Colonic mucosa (tissue), 4 donors: Measurements from ENCODE around the gene ARHGAP8. TPM values are rescaled to one million over a fixed set of nuclear protein-coding genes. Genes with fewer than 3 reads are reported as not detected.

Experiments used
- DNase-seq: peaks from one replicate; pipeline ENCODE4 v3.0.0-alpha.2; 2020
- H3K27ac ChIP-seq: fragments of 200-600 bp; one replicate; pipeline ENCODE4 v1.8.0; 2021
- H3K27me3 ChIP-seq: fragments of 200-600 bp; one replicate; pipeline ENCODE4 v1.8.0; 2021
- H3K36me3 ChIP-seq: fragments of 200-600 bp; one replicate; pipeline ENCODE4 v1.8.0; 2021
- H3K4me1 ChIP-seq: fragments of 200-600 bp; one replicate; pipeline ENCODE4 v1.8.0; 2021; ENCODE audit warnings: mild to moderate bottlenecking
- H3K4me3 ChIP-seq: fragments of 200-600 bp; one replicate; pipeline ENCODE4 v1.8.0; 2021
- H3K9ac ChIP-seq, 2 donors: one replicate each; pipeline ENCODE4 v1.7.0; 2013; ENCODE audit warnings: control low read depth in 2 of 2, low read depth in 2 of 2, low read length in 2 of 2
- H3K9me3 ChIP-seq: fragments of 200-600 bp; one replicate; pipeline ENCODE4 v1.8.0; 2021
- intact Hi-C: fragments of 100-400 bp; cut with DNase I; formaldehyde crosslinking; loops from one replicate; pipeline ENCODE4 v1.14.1; 2022
- total RNA-seq, 2 donors: library from RNA; stranded (reverse); fragmentation: NEBNext Ultra II Directional in 1 of 2; extraction: Animal tissue kit (Norgen Biotek cat#: 25700) in 1 of 2; gene quantifications; one replicate each; pipeline ENCODE4 v1.2.1, GENCODE V29; 2021
- TF ChIP-seq, protein P1 (sequence below): fragments of 200-600 bp; IDR thresholded peaks from one replicate; pipeline ENCODE4 v1.8.0; 2022; ENCODE audit warnings: antibody characterized with exemption, mild to moderate bottlenecking
- donor health status: healthy.
- donor health status: DM: no; HTN: no; CAD: no.
- donor health status: DM: no; HTN: no; CAD: no.

ARHGAP8 gene
- total RNA-seq, 2 donors from 2014 or later = 38.4 to 69.9 TPM

DNA sequence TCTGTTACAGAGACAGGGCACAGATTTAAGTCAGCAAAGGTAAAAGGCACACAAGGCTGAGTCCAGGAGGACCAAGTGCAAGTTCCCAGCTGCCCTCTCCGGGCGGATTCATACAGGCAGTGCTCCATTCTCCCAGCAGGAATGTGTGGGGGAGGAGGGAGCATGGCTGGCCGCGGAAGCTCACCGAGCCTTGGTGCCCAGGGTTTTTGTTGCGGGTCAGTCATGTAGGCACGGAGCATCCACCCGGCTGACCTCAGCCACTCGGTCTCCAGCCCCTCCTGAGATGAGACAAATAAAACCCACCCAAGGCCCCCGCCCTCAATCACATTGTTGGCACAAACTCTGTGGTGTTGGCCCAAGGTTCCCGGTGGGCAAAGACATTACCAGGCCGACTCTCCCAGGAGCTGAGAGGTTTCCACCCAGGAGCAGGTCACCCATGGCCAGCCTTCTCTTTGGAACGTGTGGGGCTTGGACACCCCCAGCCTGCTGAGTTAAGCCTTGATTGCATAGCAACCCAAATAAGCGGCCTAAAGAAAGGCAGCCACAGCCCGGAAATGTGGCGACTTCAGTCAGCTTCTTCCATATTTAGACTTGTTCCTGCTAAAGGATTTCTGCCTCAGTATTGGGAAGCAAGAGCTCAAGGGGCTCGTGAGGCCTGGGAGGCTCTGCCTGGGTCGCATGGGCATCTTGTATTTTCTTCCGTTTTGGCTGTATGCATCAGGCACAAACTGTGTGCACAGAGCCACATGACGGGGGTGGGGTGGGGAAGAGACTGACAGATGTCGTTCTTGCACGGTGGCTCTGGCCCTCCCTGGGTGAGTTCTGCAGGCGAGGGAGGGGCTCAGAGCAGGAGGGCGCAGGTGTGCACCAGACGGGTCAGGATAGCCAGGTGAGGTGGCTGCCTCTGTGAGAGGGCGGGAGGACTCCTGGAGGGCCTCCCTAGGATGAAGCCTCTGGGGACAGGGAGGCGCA is 63.0 kb downstream of the ARHGAP8 start:
- H3K4me1 ChIP-seq = no peaks in the 10 kb centered on the region
- H3K27me3 ChIP-seq = no peaks in the 10 kb centered on the region
- DNase-seq = no peak
- H3K27ac ChIP-seq = no peak overlapping the region
- no peaks in the 10 kb centered on the region for H3K36me3 ChIP-seq
- no peak overlapping the region for H3K4me3 ChIP-seq
- TF ChIP-seq, protein P1, sequence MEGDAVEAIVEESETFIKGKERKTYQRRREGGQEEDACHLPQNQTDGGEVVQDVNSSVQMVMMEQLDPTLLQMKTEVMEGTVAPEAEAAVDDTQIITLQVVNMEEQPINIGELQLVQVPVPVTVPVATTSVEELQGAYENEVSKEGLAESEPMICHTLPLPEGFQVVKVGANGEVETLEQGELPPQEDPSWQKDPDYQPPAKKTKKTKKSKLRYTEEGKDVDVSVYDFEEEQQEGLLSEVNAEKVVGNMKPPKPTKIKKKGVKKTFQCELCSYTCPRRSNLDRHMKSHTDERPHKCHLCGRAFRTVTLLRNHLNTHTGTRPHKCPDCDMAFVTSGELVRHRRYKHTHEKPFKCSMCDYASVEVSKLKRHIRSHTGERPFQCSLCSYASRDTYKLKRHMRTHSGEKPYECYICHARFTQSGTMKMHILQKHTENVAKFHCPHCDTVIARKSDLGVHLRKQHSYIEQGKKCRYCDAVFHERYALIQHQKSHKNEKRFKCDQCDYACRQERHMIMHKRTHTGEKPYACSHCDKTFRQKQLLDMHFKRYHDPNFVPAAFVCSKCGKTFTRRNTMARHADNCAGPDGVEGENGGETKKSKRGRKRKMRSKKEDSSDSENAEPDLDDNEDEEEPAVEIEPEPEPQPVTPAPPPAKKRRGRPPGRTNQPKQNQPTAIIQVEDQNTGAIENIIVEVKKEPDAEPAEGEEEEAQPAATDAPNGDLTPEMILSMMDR = no peak
- no peaks in the 10 kb centered on the region for H3K9me3 ChIP-seq
- no peak overlapping the region for H3K9ac ChIP-seq
- intact Hi-C loops = no loop called here

DNA sequence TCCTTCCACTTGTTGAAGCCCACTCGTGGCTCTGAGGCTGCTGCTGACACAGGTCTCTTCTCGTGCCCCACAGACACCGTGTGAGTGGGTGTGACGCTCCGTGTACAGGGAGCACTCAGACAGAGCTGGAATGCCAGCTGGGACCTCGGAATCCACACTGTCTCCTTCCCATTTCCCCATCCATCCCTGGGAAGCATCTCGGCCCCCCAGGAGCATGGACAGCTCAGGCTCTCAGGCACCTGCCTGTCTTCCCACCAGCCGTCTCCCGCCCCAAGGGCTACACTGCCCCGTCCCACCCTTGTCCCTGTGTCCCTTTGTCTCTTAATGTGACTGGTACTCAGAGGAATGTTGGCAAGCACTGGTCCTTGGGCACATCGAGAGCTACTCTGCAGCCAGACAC is 63.8 kb downstream of the ARHGAP8 start:
- intact Hi-C loops = no loop called here

DNA sequence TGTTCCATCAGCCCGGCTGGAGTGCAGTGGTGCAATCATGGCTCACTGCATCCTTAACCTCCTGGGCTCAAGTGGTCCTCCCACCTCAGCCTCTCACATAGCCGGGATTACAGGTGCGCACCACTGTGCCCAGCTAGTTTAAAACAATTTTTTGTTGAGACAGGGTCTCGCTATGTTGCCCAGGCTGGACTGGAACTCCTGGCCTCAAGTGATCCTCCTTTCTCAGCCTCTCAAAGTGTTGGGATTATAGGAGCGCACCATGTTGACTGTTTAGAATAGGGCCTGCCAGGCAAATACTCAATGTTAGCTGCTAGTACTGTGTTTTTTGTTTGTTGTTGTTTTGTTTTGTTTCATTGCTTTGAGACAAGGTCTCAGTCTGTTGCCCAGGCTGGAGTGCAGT is 66.4 kb downstream of the ARHGAP8 start:
- Histone ChIP-seq H3K27me3 (no peaks in the 10 kb centered on the region), H3K9me3 (no peaks in the 10 kb centered on the region), H3K36me3 (no peaks in the 10 kb centered on the region), H3K9ac (no peak overlapping the region), H3K27ac (no peak overlapping the region), H3K4me3 (no peak overlapping the region), H3K4me1 (no peaks in the 10 kb centered on the region)
- intact Hi-C loops = no loop called here
- TF ChIP-seq, protein P1 = no peak
- DNase-seq = no peak

More for the DNA sequence above, 63.8 kb downstream of the ARHGAP8 start:
- H3K4me3 ChIP-seq = no peak overlapping the region
- no peaks in the 10 kb centered on the region for H3K27me3 ChIP-seq
- no peak overlapping the region for H3K27ac ChIP-seq
- H3K4me1 ChIP-seq = no peaks in the 10 kb centered on the region
- TF ChIP-seq, protein P1 = no peak
- no peaks in the 10 kb centered on the region for H3K9me3 ChIP-seq
- H3K9ac ChIP-seq = no peak overlapping the region
- no peaks in the 10 kb centered on the region for H3K36me3 ChIP-seq
- no peak for DNase-seq

DNA sequence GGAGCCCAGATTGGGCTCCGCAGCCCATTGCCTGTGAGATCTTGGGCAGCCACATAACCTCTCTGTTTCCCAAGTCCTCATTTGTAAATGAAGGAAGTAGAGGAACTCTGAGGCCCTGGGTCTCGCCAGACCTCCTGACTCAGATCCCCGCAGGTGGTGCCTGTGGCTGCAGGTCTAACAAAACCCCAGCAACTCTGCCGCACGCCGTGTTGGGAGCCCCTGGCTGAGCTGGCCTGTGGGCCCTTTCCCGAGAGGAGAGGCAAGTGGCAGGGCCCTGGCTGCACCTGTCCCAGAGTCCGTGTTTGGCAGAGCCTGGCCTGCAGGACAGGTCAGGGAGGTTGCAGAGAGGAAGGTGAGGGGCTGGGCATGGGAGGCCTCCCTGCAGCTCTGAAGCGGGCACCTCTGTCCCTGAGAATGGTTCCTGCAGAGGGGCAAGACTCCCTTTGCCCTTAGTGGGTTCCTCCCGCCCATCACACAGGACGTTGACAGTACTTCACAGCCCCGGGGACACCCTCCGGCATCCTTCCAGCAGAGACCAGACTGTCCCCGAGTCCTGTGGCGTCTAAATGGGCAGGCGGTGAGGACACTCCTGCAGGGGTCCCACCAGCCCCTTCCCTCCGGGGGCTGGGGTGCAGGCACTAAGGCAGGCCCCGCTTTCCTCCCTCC is 67.7 kb downstream of the ARHGAP8 start:
- H3K27me3 ChIP-seq = no peaks in the 10 kb centered on the region
- H3K9ac ChIP-seq = no peak overlapping the region
- intact Hi-C loops = loop anchor here (10.0 kb wide), 1 partner anchor 285 kb away; no protein-coding TSS in a partner anchor
- no peak overlapping the region for H3K27ac ChIP-seq
- no peak for DNase-seq
- TF ChIP-seq, protein P1 = no peak
- H3K4me3 ChIP-seq = no peak overlapping the region
- no peaks in the 10 kb centered on the region for H3K4me1 ChIP-seq
- H3K36me3 ChIP-seq = no peaks in the 10 kb centered on the region
- no peaks in the 10 kb centered on the region for H3K9me3 ChIP-seq

DNA sequence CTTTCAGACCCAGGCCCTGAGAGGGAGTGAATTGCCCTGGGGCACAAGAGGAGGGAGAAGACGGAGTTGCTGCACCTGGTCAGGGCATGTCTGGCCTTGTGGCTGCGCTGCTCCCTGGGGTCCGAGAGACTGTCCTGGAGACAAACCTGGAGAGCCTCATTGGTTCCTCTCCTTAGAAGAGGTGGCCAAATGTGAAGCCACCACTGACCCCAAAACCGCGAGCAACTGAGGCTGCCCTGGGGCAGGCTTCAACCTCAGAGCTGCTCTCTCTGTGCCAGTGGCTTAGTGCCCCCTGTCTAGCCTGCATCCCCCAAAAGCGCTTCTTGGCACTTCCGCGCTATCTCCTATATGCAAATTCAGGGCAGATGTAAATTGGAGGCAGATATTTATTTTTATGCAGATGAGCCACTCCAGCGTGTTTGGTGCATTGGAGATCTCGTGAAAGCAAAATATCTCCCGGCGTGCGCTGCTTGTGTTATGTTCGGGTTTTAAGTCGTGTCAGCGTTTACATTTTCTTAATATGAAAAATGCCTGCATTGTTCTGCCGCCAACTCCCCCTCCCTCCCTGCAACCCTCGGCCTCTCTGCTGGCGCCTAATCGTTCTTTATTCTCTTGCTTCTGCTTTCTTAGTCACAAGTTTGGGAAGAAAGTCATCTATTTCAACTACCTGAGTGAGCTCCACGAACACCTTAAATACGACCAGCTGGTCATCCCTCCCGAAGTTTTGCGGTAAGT is 69.5 kb downstream of the ARHGAP8 start:
- Histone ChIP-seq H3K36me3 (no peaks in the 10 kb centered on the region), H3K4me3 (no peak overlapping the region), H3K4me1 (no peaks in the 10 kb centered on the region), H3K9me3 (no peaks in the 10 kb centered on the region), H3K27me3 (no peaks in the 10 kb centered on the region), H3K9ac (no peak overlapping the region), H3K27ac (no peak overlapping the region)
- TF ChIP-seq, protein P1 = no peak
- intact Hi-C loops = loop anchor here (10.0 kb wide), 1 partner anchor 283 kb away; no protein-coding TSS in a partner anchor
- DNase-seq = no peak
